ENCODE results near the gene CDC6.

- TF ChIP-seq CTCF (conservative IDR thresholded peaks at IDR 0.05) (no peak), EZH2 (IDR thresholded peaks at IDR 0.05; ENCODE audit: low read depth) (no peak)
These were observed 24.6 kb downstream of the CDC6 start for GRCh38 chr17:40312131-40312731.
